K562 (cell line): ENCODE measurements around the gene SERTAD3. TPM values are rescaled to one million over a fixed set of nuclear protein-coding genes. Genes with fewer than 3 reads are reported as not detected.
A peak's percentile ranks its signal among the peaks of the same experiment; 100 is the strongest.

Source experiments
- BHLHE40 ChIP-seq: IDR thresholded peaks from 2 replicates; pipeline ENCODE4 v1.6.1; 2011; ENCODE audit warnings: low read length, improper control_type of control experiment
- CBX1 ChIP-seq: sonication (generic); IDR thresholded peaks from 2 replicates; pipeline ENCODE4 v1.6.1; 2016; ENCODE audit warnings: antibody characterized with exemption, low read depth, mild to moderate bottlenecking
- EP400 ChIP-seq: fragments of 450-650 bp; IDR thresholded peaks from 2 replicates; pipeline ENCODE4 v1.6.1; 2017; ENCODE audit warnings: antibody characterized with exemption, mild to moderate bottlenecking, moderate library complexity
- FOS ChIP-seq: IDR thresholded peaks from 3 replicates; pipeline ENCODE4 v1.6.1; 2011; ENCODE audit not compliant: insufficient read length; ENCODE audit errors: extremely low read depth
- FOXM1 ChIP-seq, 2 experiments: fragments of 450-650 bp in 1 of 2; sonication (generic) in 1 of 2; formaldehyde crosslinking in 1 of 2; IDR thresholded peaks; 2 replicates each; pipeline versions ENCODE4 v1.6.1 to v1.9.0; 2017 to 2022; ENCODE audit warnings: low read depth in 2 of 2, mild to moderate bottlenecking in 2 of 2, missing genetic modification reagents in 1 of 2, moderate library complexity in 1 of 2
- FOXP4 ChIP-seq: sonication (generic); formaldehyde crosslinking; IDR thresholded peaks from 2 replicates; pipeline ENCODE4 v1.8.0; 2022; ENCODE audit warnings: mild to moderate bottlenecking, missing genetic modification reagents, borderline replicate concordance
- MBD2 ChIP-seq: sonication (generic); IDR thresholded peaks from 2 replicates; pipeline ENCODE4 v1.6.1; 2016; ENCODE audit warnings: low read depth, borderline replicate concordance
- MXI1 ChIP-seq: IDR thresholded peaks from 2 replicates; pipeline ENCODE4 v1.6.1; 2011; ENCODE audit warnings: low read depth, mild to moderate bottlenecking, improper control_type of control experiment, low read length
- PRMT5 ChIP-seq: sonication (generic); formaldehyde crosslinking; IDR thresholded peaks from 2 replicates; pipeline ENCODE4 v1.5.0; 2020; ENCODE audit warnings: missing genetic modification reagents
- RAD51 ChIP-seq: fragments of 450-650 bp; IDR thresholded peaks from 2 replicates; pipeline ENCODE4 v1.7.1; 2016; ENCODE audit warnings: low read depth, mild to moderate bottlenecking, borderline replicate concordance
- RNF2 ChIP-seq: sonication (generic); IDR thresholded peaks from 2 replicates; pipeline ENCODE4 v1.6.1; 2016
- SMC3 ChIP-seq: conservative IDR thresholded peaks from 2 replicates; pipeline ENCODE4 v1.6.1; 2011; ENCODE audit warnings: low read depth, low read length, improper control_type of control experiment; ENCODE audit not compliant: insufficient read depth
- TRIM24 ChIP-seq, 2 experiments: fragments of 450-650 bp; IDR thresholded peaks; 2 replicates each; pipeline ENCODE4 v1.6.1; 2016
- TSHZ1 ChIP-seq: fragments of 250-450 bp; sonication (Bioruptor Pico); IDR thresholded peaks from 2 replicates; pipeline ENCODE4 v1.4.0; 2020; ENCODE audit warnings: mild to moderate bottlenecking, moderate library complexity
- ZMIZ1 ChIP-seq, 2 experiments: fragments of 150-350 bp in 1 of 2; IDR thresholded peaks; 2 replicates each; pipeline ENCODE4 v1.6.1; 2012 to 2016; ENCODE audit warnings: low read depth in 2 of 2, low read length in 2 of 2, mild to moderate bottlenecking in 1 of 2, moderate library complexity in 1 of 2
- ZNF12 ChIP-seq: sonication (generic); formaldehyde crosslinking; IDR thresholded peaks from 2 replicates; pipeline ENCODE4 v1.4.0; 2020; ENCODE audit warnings: mild to moderate bottlenecking, missing genetic modification reagents
- ZNF133 ChIP-seq: fragments of 250-450 bp; sonication (Bioruptor Pico); IDR thresholded peaks from 2 replicates; pipeline ENCODE4 v1.4.0; 2020; ENCODE audit warnings: mild to moderate bottlenecking
- ZSCAN32 ChIP-seq: fragments of 450-650 bp; formaldehyde crosslinking; IDR thresholded peaks from 2 replicates; pipeline ENCODE4 v1.4.0; 2020; ENCODE audit warnings: mild to moderate bottlenecking, moderate library complexity
- polyA plus RNA-seq, 8 experiments: library from polyadenylated mRNA; depleted of rRNA in 4 of 8; stranded (reverse) in 5 of 8; unstranded in 3 of 8; fragments of >200 nt; fragmentation: Nextera tagmentation in 2 of 8; fragmentation: Illumina TruSeq in 1 of 8; extraction: Ambion mirVana in 2 of 8; extraction: Trizol in 1 of 8; gene quantifications; 2 replicates each; pipeline versions ENCODE4 v1.2.1 to v1.2.3, GENCODE V29; 2011 to 2014; ENCODE audit warnings: inconsistent platforms in 1 of 8, missing spikeins in 1 of 8
- total RNA-seq, 7 experiments: library from RNA; depleted of rRNA in 6 of 7; stranded (reverse); fragments of >200 nt in 6 of 7; fragmentation: Illumina TruSeq in 2 of 7; extraction: Trizol in 2 of 7; gene quantifications; 2 replicates each; pipeline versions ENCODE4 v1.2.1 to v1.2.3, GENCODE V29; 2011 to 2021; ENCODE audit warnings: low replicate concordance in 1 of 7

Gene SERTAD3
- total and polyA plus RNA-seq, 9 of the 15 experiments (the other 6 are each of a cell fraction or from before 2014, with no cell fraction given): 5.4 to 28.9 (median 17.5) TPM

- TF ChIP-seq PRMT5 (CRISPR knock-in tag) (no peak), RAD51 (no peak), MXI1 (0 out of 2 replicates have a peak, but pooled peaks have one; percentile 39), FOS (peak; percentile 97), ZSCAN32 (CRISPR knock-in tag) (peak; percentile 9; the same call in 1 of the 2 replicates), CBX1 (peak; percentile 36; the same call in 1 of the 2 replicates), RNF2 (peak; percentile 41; the same call in 1 of the 2 replicates), BHLHE40 (peak; percentile 77), ZMIZ1 (IDR thresholded peaks at IDR 0.05; ENCODE audit: low read depth in 2 of 2, low read length in 2 of 2) (peak in 1 of 2 experiments; percentile 11; a peak in 1 of 4 replicates), TRIM24 (IDR thresholded peaks at IDR 0.05) (0 out of 4 replicates have a peak, but pooled peaks of 1 of the 2 experiments have one; percentile 18), FOXM1 (IDR thresholded peaks at IDR 0.05; ENCODE audit: low read depth) (no peak), FOXM1 (CRISPR knock-in tag; IDR thresholded peaks at IDR 0.05; ENCODE audit: low read depth) (peak; percentile 54; the same call in 1 of the 2 replicates), ZNF133 (CRISPR knock-in tag) (no peak), TSHZ1 (CRISPR knock-in tag) (no peak), FOXP4 (CRISPR knock-in tag) (0 out of 2 replicates have a peak, but pooled peaks have one; percentile 60), MBD2 (peak; percentile 91), SMC3 (0 out of 2 replicates have a peak, but pooled peaks have one; percentile 17), ZNF12 (peak; percentile 79; the same call in 1 of the 2 replicates), EP400 (peak; percentile 32; the same call in 1 of the 2 replicates)
Observed at GRCh38 chr19:40425450-40426287, 18.5 kb downstream of the SERTAD3 start, which contains the start of gene SERTAD1 (continued).
